Body of pancreas (tissue), 4 donors: ENCODE results near the gene TTYH2.
"Not testable (repeated sequence)": the region's sequence is repeated elsewhere in the genome, so short reads cannot be mapped to it uniquely, and the experiment has no call there.

ENCODE experiments used
- CTCF ChIP-seq, 7 experiments: fragments of 450-650 bp in 4 of 7; fragments of 200-600 bp in 3 of 7; sonication (generic) in 3 of 7; IDR thresholded peaks; one replicate each; pipeline ENCODE4 v1.5.1; 2016 to 2019; ENCODE audit warnings: antibody characterized with exemption in 7 of 7
- POLR2A ChIP-seq, 3 donors: fragments of 450-650 bp; IDR thresholded peaks; one replicate each; pipeline ENCODE4 v1.6.1; 2016; ENCODE audit warnings: antibody characterized with exemption in 3 of 3, mild to moderate bottlenecking in 2 of 3

- not testable (repeated sequence) for TF ChIP-seq CTCF, POLR2A (IDR thresholded peaks at IDR 0.05)
Observed at GRCh38 chr17:74267054-74267453, 53.7 kb downstream of the TTYH2 start.
